Fibroblast of skin of left quadriceps (primary cell): Measurements from ENCODE around the gene ZKSCAN1.
A peak's percentile ranks its signal among the peaks of the same experiment; 100 is the strongest.

Experiments used
- DNase-seq, 2 experiments: peaks; one replicate each; pipeline ENCODE4 v3.0.0-alpha.2; 2013; ENCODE audit warnings: low read depth in 2 of 2

ZKSCAN1 gene

DNA sequence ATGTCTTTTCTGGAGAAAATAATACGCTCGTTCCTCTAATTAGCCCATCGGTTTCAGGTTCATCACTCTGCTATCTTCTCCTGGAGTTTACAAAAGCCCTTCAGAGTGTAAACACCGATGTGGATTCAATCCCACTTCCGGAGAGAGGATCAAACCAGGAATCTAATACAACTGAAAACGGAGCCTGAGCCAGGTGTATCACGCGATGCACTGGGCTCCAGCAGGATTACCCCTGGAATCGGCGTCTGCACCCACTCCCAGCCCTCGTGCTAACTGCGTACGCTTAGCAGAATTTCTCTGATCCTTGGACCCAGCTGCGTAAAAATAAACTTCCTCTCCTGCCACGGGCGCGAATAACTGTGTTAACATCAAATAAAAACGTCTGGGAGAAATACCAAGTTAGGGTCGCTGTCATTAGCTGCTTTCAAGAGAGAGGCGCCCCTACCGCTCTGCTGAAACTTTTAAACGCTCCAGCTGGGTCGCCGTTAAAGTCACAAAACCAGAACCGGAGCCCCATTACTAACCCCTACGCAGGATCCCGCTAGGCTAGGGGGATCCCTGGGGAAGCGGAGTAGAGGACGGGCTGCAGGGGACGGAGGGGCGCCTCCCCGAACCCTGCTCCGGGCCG lies 65.6 kb downstream of the ZKSCAN1 start:
- DNase-seq: no peak

DNA sequence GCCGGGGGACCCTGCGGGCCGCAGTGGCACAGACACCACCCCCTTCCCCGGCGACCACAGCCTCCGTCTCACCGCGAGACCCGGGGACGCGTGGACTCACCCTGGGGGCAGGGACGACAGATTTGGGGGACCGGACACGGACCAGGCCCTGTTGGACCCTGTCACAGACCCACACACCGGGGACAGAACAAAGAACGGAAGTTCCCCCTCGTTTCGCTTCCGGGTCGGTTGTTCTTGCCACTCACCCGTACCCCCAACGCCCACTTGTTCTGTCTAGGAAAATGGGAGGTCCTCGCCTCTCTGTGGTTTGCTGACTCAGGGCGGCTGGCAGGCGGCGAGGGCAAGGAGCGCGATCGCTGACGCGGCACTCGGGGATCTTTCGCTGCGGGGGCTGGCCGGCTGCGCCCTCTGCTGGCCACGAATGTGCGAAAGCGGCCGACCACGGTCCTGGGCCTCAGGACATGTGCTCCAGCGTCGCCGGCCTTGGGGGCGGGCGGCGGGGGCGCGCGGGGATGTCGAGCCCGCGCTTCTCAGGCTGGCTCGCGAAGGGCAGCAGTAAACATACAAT lies 66.2 kb downstream of the ZKSCAN1 start, which contains the start of gene ZNF3:
ZNF3 (minus strand) TSS at position 189 of the 568 bp plus-strand sequence. CDS start 4,366 bp downstream, outside the sequence.
- DNase-seq: peak; percentile 99

DNA sequence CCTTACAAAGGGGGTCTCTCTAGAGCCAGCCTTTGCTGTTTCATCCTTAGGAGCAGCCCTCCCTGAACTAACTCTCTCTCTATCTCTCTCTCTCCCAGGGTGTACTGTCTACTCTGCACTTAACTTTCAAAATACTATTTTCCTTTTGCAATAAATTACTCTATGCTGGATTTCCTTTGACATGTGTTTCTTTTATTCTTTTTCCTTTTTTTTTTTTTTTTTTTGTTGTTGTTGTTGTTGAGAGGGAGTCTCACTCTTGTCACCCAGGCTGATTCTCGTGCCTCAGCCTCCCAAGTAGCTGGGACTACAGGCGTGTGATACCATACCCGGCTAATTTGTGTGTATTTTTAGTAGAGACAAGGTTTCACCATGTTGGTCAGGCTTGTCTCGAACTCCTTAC lies 67.6 kb downstream of the ZKSCAN1 start:
- no peak for DNase-seq

DNA sequence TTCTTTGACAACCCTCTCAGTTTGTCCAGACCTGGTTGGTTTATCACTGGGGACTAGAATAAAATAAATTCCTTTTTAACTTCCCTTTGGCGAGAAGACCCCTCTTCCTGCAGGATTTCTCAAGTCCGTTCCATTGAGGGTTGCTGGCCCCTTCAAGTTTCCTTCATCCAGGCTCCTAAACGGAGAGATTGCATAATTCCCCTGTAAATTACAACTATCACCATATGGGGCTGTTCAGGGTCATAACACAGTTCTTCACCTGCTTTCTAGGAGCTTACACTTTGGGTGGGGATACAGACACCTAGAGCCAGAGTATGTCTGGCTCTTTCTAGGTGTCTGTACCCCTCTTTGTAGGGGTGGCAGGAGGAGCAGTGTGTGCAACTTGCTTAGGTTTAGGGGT lies 70.1 kb downstream of the ZKSCAN1 start:
- no peak for DNase-seq

DNA sequence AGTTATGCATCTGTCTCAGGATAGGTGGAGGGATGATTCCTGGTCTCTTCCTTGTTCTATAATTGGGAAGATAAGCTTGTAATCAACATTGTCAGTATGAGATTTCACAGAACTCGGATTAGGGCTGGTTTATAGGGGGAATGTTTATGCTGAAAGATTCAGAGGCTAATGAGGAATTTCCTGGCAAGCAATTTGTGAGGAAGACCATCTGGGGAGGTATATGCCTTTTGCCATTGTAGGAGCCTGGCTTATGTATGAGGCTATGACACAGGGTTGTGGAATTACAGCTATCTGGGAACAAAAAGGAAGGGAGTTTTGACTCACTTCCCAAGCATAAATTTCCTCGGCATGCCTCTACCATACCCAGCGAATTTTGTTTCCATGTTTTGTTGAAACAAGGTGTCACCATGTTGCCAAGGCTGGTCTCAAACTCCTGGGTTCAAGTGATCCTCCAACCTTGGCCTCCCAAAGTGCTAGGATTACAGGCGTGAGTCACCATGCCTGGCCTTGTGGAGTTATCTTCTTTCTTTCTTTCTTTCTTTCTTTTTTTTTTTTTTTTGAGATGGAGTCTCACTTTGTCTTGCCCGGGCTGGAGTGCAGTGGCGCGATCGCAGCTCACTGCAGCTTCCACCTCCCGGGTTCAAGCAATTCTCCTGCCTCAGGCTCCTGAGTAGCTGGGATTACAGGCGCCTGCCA lies 71.8 kb downstream of the ZKSCAN1 start:
- peak; percentile 99 for DNase-seq

DNA sequence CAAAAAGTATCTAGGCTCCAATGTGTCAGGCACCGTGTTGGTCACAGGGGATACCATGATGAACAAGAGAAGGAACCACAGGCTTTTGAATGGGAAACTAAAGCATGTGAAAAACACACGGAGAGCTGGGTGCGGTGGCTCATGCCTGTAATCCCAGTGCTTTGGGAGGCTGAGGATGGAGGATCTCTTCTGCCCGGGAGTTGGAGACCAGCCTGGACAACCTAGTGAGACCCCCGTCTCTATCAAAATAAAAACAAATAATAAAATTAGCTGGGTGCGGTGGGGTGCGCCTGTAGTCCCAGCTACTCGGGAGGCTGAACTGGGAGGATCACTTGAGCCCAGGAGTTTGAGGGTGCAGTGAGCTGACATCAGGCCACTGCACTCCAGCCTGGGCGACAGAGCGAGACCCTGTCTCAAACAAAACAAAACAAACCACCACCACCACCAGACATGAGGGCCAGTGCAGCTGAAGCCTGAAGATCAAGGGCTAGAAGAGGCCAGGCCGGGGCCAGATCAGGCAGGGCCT lies 72.8 kb downstream of the ZKSCAN1 start:
- no peak for DNase-seq

DNA sequence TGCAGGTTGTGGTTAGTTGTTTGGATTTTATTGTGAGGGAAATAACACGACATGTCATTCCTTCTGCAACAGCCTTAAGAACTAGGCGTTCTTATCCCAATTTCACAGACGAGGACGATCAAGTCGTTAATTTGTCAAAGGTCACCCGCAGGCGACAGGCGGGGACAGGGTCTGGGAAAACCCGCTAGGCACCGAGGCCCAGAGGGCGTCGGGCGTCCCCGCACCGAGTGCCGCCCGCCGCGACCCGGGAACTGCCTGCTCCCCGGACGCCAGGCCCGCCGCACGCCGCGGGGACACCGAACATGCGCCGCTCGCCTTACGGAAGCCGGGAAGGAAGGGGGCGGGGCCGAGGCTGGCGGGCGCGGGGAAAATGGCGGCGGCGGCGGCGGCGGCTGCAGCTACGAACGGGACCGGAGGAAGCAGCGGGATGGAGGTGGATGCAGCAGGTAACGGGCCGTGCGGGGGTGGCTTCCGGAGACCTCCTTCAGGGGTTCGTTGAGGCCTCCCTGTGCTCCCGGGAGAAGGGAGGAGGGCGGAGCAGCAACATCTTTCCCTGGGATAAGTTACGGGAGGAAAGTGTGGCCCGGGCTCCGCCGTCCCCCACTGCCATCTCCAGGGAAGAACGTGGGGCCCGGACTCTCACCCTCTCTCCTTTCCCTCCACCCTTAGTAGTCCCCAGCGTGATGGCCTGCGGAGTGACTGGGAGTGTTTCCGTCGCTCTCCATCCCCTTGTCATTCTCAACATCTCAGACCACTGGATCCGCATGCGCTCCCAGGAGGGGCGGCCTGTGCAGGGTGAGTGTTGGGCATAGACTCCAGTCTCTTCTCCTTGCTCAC lies 73.4 kb downstream of the ZKSCAN1 start, which contains the start of gene COPS6:
COPS6 (plus strand) TSS at position 349 of the 837 bp plus-strand sequence; CDS start at position 371, 22 bp downstream.
- peak; percentile 54 for DNase-seq

DNA sequence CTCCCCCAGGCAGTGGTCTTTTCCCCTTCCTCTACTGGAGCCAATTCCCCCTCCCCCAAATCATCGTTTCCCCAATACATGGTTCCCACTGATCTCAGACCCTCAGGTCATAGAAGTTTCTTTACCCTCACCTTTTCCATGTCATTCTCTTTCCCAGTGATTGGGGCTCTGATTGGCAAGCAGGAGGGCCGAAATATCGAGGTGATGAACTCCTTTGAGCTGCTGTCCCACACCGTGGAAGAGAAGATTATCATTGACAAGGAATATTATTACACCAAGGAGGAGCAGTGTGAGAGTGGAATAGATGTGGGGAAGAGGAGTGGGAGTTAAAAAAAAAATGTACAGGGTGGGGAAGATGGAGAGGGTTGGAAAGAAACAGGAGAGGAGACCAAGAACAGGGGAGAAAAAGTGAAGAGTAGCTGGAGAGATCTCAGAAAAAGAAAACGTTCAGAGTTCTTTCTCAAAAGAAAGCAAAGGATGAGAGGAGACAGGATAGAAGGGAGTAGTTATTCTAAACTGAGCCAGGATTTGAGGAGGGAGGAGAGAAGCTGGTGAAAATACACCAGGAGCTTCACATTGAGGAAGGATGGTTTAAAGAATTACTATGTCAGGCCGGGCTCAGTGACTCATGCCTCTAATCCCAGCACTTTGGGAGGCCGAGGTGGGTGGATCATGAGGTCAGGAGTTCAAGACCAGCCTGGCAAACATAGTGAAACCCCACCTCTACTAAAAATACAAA lies 74.2 kb downstream of the ZKSCAN1 start:
- no peak for DNase-seq

DNA sequence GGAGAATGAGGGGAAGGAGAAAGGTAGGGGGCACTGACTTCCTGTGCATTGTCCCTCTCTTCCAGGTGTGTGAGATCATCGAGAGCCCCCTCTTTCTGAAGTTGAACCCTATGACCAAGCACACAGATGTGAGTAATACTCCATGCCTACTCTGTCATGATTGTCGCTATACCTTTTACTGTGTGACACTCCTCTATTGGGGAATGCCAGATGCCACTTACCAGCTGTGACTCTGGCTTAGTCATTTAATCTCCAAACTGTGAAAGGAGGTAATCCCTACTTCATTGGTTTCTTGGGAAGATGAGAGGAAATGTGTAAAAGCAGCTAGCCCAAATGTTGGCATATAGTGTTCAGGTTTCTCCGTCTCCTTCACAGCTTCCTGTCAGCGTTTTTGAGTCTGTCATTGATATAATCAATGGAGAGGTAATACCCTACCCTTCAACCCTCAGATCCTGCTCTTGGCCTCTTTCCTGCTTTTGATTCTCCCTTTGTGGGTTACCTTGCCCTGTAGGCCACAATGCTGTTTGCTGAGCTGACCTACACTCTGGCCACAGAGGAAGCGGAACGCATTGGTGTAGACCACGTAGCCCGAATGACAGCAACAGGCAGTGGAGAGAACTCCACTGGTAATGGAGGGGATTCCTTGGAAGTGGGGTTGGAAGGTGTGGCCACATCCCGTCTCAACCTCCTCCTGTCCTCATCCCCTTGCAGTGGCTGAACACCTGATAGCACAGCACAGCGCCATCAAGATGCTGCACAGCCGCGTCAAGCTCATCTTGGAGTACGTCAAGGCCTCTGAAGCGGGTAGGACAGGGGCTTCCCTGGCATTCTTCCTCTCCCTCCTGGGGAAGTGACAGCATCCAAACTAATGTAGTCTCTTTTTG lies 75.4 kb downstream of the ZKSCAN1 start:
- no peak for DNase-seq
